Loucy (cell line): ENCODE data around the gene SEPTIN11.

Source experiments
- H2AFZ ChIP-seq: fragments of 200-600 bp; sonication (generic); 2 replicates; pipeline ENCODE4 v1.6.0; 2016; ENCODE audit warnings: antibody characterized with exemption, mild to moderate bottlenecking, low read length, moderate library complexity
- H3F3A ChIP-seq: fragments of 200-600 bp; 2 replicates; pipeline ENCODE4 v1.6.0; 2016; ENCODE audit warnings: antibody characterized with exemption, low read depth, mild to moderate bottlenecking
- H3K27me3 ChIP-seq: fragments of 200-600 bp; sonication (generic); 2 replicates; pipeline ENCODE4 v1.6.1; 2014; ENCODE audit warnings: low read length, mild to moderate bottlenecking; ENCODE audit not compliant: insufficient read depth, poor library complexity, severe bottlenecking
- H3K36me3 ChIP-seq: fragments of 200-600 bp; sonication (generic); 2 replicates; pipeline ENCODE4 v1.6.1; 2016; ENCODE audit warnings: low read length; ENCODE audit not compliant: insufficient read depth
- H3K4me1 ChIP-seq: fragments of 200-600 bp; sonication (generic); 2 replicates; pipeline ENCODE4 v1.5.1; 2014; ENCODE audit warnings: low read length, mild to moderate bottlenecking; ENCODE audit not compliant: insufficient read depth, poor library complexity, severe bottlenecking
- H3K4me2 ChIP-seq: fragments of 200-600 bp; sonication (generic); 2 replicates; pipeline ENCODE4 v1.6.0; 2014; ENCODE audit warnings: antibody characterized with exemption, low read length, low read depth, mild to moderate bottlenecking; ENCODE audit not compliant: poor library complexity, severe bottlenecking
- H3K4me3 ChIP-seq: fragments of 200-600 bp; sonication (generic); 2 replicates; pipeline ENCODE4 v1.5.1; 2014; ENCODE audit warnings: low read length, mild to moderate bottlenecking, mixed read lengths; ENCODE audit not compliant: poor library complexity, severe bottlenecking
- H3K79me2 ChIP-seq: fragments of 200-600 bp; sonication (generic); 2 replicates; pipeline ENCODE4 v1.6.1; 2014; ENCODE audit warnings: low read length; ENCODE audit not compliant: insufficient read depth
- H3K9ac ChIP-seq: fragments of 200-600 bp; sonication (generic); 2 replicates; pipeline ENCODE4 v1.6.0; 2014; ENCODE audit warnings: mild to moderate bottlenecking, low read depth, low read length, moderate library complexity; ENCODE audit not compliant: poor library complexity, severe bottlenecking
- H3K9me2 ChIP-seq: fragments of 200-600 bp; sonication (generic); replicated peaks from 2 replicates; pipeline ENCODE4 v1.6.1; 2016; ENCODE audit warnings: low read depth, low read length, mixed read lengths
- H3K9me3 ChIP-seq: fragments of 200-600 bp; sonication (generic); 2 replicates; pipeline ENCODE4 v1.6.1; 2014; ENCODE audit warnings: mild to moderate bottlenecking, antibody characterized with exemption, low read length, low read depth; ENCODE audit not compliant: insufficient read depth
- H4K20me1 ChIP-seq: fragments of 200-600 bp; sonication (generic); 2 replicates; pipeline ENCODE4 v1.6.0; 2014; ENCODE audit warnings: antibody characterized with exemption, low read length, mild to moderate bottlenecking; ENCODE audit not compliant: insufficient read depth, poor library complexity, severe bottlenecking
- CTCF ChIP-seq: fragments of 200-600 bp; sonication (generic); conservative IDR thresholded peaks from 2 replicates; pipeline ENCODE4 v1.5.1; 2014; ENCODE audit warnings: mild to moderate bottlenecking, antibody characterized with exemption, low read length
- EZH2phosphoT487 ChIP-seq: fragments of 200-600 bp; IDR thresholded peaks from 2 replicates; pipeline ENCODE4 v1.6.1; 2018; ENCODE audit warnings: antibody characterized with exemption, mild to moderate bottlenecking, moderate library complexity, borderline replicate concordance

The SEPTIN11 gene

GRCh38 chr4:76993787-76994641 is 44.5 kb downstream of the SEPTIN11 start:
- H3F3A ChIP-seq: no peaks in the 10 kb centered on the region
- TF ChIP-seq CTCF: no peak
- no peak for TF ChIP-seq EZH2phosphoT487

GRCh38 chr4:76995776-76996175 is 46.2 kb downstream of the SEPTIN11 start:
- TF ChIP-seq CTCF (no peak), EZH2phosphoT487 (no peak)
- Histone ChIP-seq H2AFZ (no peak overlapping the region), H4K20me1 (no peaks in the 10 kb centered on the region), H3K9me2 (no peaks in the 10 kb centered on the region), H3K79me2 (peaks cover 26% of the 10 kb centered on the region; the same call in 1 of the 2 replicates), H3K36me3 (peaks cover 32% of the 10 kb centered on the region; the same call in 1 of the 2 replicates), H3F3A (no peaks in the 10 kb centered on the region), H3K9ac (no peak overlapping the region), H3K9me3 (no peaks in the 10 kb centered on the region), H3K27me3 (no peaks in the 10 kb centered on the region), H3K4me3 (no peak overlapping the region), H3K4me2 (no peak overlapping the region), H3K4me1 (peaks cover 21% of the 10 kb centered on the region)

More at GRCh38 chr4:76993787-76994641, 44.5 kb downstream of the SEPTIN11 start:
- Histone ChIP-seq H3K79me2 (peaks cover 32% of the 10 kb centered on the region; the same call in 1 of the 2 replicates), H3K36me3 (peaks cover 24% of the 10 kb centered on the region; the same call in 1 of the 2 replicates), H3K4me2 (peak overlapping the region; percentile 36), H3K9me2 (no peaks in the 10 kb centered on the region), H3K4me1 (peaks cover 36% of the 10 kb centered on the region), H3K9ac (no peak overlapping the region), H4K20me1 (no peaks in the 10 kb centered on the region), H2AFZ (no peak overlapping the region), H3K9me3 (no peaks in the 10 kb centered on the region), H3K27me3 (no peaks in the 10 kb centered on the region), H3K4me3 (no peak overlapping the region)

- no peak for TF ChIP-seq EZH2phosphoT487
- TF ChIP-seq CTCF: no peak
- H3K4me3 ChIP-seq: no peak overlapping the region
- H3F3A ChIP-seq: no peaks in the 10 kb centered on the region
- no peaks in the 10 kb centered on the region for H3K9me3 ChIP-seq
- H3K9ac ChIP-seq: no peak overlapping the region
- no peaks in the 10 kb centered on the region for H4K20me1 ChIP-seq
- H2AFZ ChIP-seq: no peak overlapping the region
- no peaks in the 10 kb centered on the region for H3K9me2 ChIP-seq
- no peak overlapping the region for H3K4me2 ChIP-seq
- no peaks in the 10 kb centered on the region for H3K27me3 ChIP-seq
- H3K4me1 ChIP-seq: peaks cover 17% of the 10 kb centered on the region
- H3K79me2 ChIP-seq: peaks cover 20% of the 10 kb centered on the region; the same call in 1 of the 2 replicates
- peaks cover 34% of the 10 kb centered on the region; the same call in 1 of the 2 replicates for H3K36me3 ChIP-seq
Measured at GRCh38 chr4:76996445-76996844, 46.9 kb downstream of the SEPTIN11 start.
